ENCODE results near the gene H1-8.

Gene H1-8

GRCh38 chr3:129594409-129594808 is 51.4 kb downstream of the H1-8 start:
- DNase-seq (ENCODE audit: low read depth): no peak

GRCh38 chr3:129594907-129595390 is 52.0 kb downstream of the H1-8 start:
- no peak for DNase-seq (ENCODE audit: low read depth)

GRCh38 chr3:129595544-129596193 is 52.7 kb downstream of the H1-8 start:
- DNase-seq (ENCODE audit: low read depth): no peak

GRCh38 chr3:129596194-129597086 is 53.5 kb downstream of the H1-8 start:
- DNase-seq (ENCODE audit: low read depth): no peak

GRCh38 chr3:129597087-129597999 is 54.4 kb downstream of the H1-8 start:
- no peak for DNase-seq (ENCODE audit: low read depth)

GRCh38 chr3:129598000-129598381 is 55.0 kb downstream of the H1-8 start:
- no peak for DNase-seq (ENCODE audit: low read depth)

GRCh38 chr3:129598484-129598883 is 55.5 kb downstream of the H1-8 start:
- DNase-seq (ENCODE audit: low read depth): no peak

GRCh38 chr3:129599073-129599472 is 56.1 kb downstream of the H1-8 start:
- DNase-seq (ENCODE audit: low read depth): no peak

GRCh38 chr3:129599607-129600006 is 56.6 kb downstream of the H1-8 start:
- no peak for DNase-seq (ENCODE audit: low read depth)

- no peak for DNase-seq (ENCODE audit: low read depth)
Observed at GRCh38 chr3:129600348-129600747, 57.4 kb downstream of the H1-8 start.

Data from activated T-cell treated with anti-CD3 and anti-CD28 coated beads for 48 hours (primary cell).